H54 (cell line): Measurements from ENCODE around the gene GKAP1.
"Not testable (repeated sequence)": the region's sequence is repeated elsewhere in the genome, so short reads cannot be mapped to it uniquely, and the experiment has no call there.

Experiments
- DNase-seq: peaks from one replicate; pipeline ENCODE4 v3.0.0; 2011; ENCODE audit warnings: low spot score, mixed read lengths; ENCODE audit not compliant: insufficient read length
- FAIRE-seq: peaks from 3 replicates; lab custom pipeline; 2011; peaks lifted over from hg19 to GRCh38; lab: Jason Lieb, UNC
- POLR2A ChIP-seq: IDR thresholded peaks from 2 replicates; pipeline ENCODE4 v1.6.1; 2011; ENCODE audit warnings: low read depth, mild to moderate bottlenecking, low read length

Gene GKAP1

GRCh38 chr9:83708515-83709158 is 108.9 kb downstream of the GKAP1 start:
- no peak for TF ChIP-seq POLR2A
- FAIRE-seq (peak; percentile 45), DNase-seq (no peak)

GRCh38 chr9:83707768-83708514 is 109.6 kb downstream of the GKAP1 start, which contains the start of gene UBQLN1:
UBQLN1 (minus strand) TSS chr9:83707958; CDS start chr9:83707679, 279 bp downstream.
- peak; percentile 99 for DNase-seq
- peak; percentile 98 for FAIRE-seq
- TF ChIP-seq POLR2A = peak; percentile 98

- FAIRE-seq (no peak), DNase-seq (peak; percentile 97)
- no peak for TF ChIP-seq POLR2A
Observed at GRCh38 chr9:83707518-83707767, 110.1 kb downstream of the GKAP1 start.

- peak; percentile 34; the same call in 1 of the 2 replicates for TF ChIP-seq POLR2A
- DNase-seq = no peak
- no peak for FAIRE-seq
Observed at GRCh38 chr9:83706676-83707517, 110.7 kb downstream of the GKAP1 start.

GRCh38 chr9:83705219-83705651 is 112.3 kb downstream of the GKAP1 start:
- not testable (repeated sequence) for FAIRE-seq, DNase-seq

- TF ChIP-seq POLR2A = no peak
- FAIRE-seq (peak; percentile 98), DNase-seq (no peak)
Observed at GRCh38 chr9:83701769-83702168, 115.8 kb downstream of the GKAP1 start.

GRCh38 chr9:83701286-83701685 is 116.3 kb downstream of the GKAP1 start:
- FAIRE-seq = no peak
- no peak for TF ChIP-seq POLR2A
- DNase-seq = no peak

GRCh38 chr9:83699615-83700014 is 118.0 kb downstream of the GKAP1 start:
- no peak for FAIRE-seq

GRCh38 chr9:83698976-83699585 is 118.5 kb downstream of the GKAP1 start:
- peak; percentile 53 for FAIRE-seq
- no peak for TF ChIP-seq POLR2A
- no peak for DNase-seq

More at GRCh38 chr9:83699615-83700014, 118.0 kb downstream of the GKAP1 start:
- no peak for TF ChIP-seq POLR2A
- no peak for DNase-seq

GRCh38 chr9:83691492-83691891 is 126.1 kb downstream of the GKAP1 start:
- DNase-seq (no peak), FAIRE-seq (no peak)
- no peak for TF ChIP-seq POLR2A
